LNCAP (cell line): Measurements from ENCODE around the gene LAMB1.

Experiments used
- CTCF ChIP-seq: fragments of 450-650 bp; IDR thresholded peaks from 2 replicates; pipeline ENCODE4 v1.5.1; 2017; ENCODE audit warnings: mild to moderate bottlenecking

The LAMB1 gene

GRCh38 chr7:107890962-107891635, 111.9 kb downstream of the LAMB1 start, which contains the start of gene DLD:
DLD (plus strand) TSS chr7:107891183; CDS start chr7:107891251, 68 bp downstream.
- no peak for TF ChIP-seq CTCF

GRCh38 chr7:107890493-107890961, 112.4 kb downstream of the LAMB1 start:
- TF ChIP-seq CTCF: no peak

- TF ChIP-seq CTCF: no peak
Measured at GRCh38 chr7:107889992-107890391, 113.0 kb downstream of the LAMB1 start.

GRCh38 chr7:107884066-107884818, 118.7 kb downstream of the LAMB1 start:
- no peak for TF ChIP-seq CTCF

- no peak for TF ChIP-seq CTCF
Measured at GRCh38 chr7:107882766-107883165, 120.2 kb downstream of the LAMB1 start.

GRCh38 chr7:107879400-107880035, 123.4 kb downstream of the LAMB1 start:
- TF ChIP-seq CTCF: peak; percentile 93

GRCh38 chr7:107878636-107879035, 124.3 kb downstream of the LAMB1 start:
- no peak for TF ChIP-seq CTCF
